Measurements from ENCODE around the gene PRRT3.

Gene PRRT3

GRCh38 chr3:9951962-9952805 is at the start of gene PRRT3:
PRRT3 (minus strand) TSS chr3:9952408; CDS start chr3:9950115, 2,293 bp downstream.
- peak; percentile 71 for DNase-seq

- DNase-seq, result no peak
These were observed 48.5 kb upstream of the PRRT3 start for GRCh38 chr3:10000686-10001085.

GRCh38 chr3:9994086-9994844 is 42.1 kb upstream of the PRRT3 start:
- no peak for DNase-seq

DNA sequence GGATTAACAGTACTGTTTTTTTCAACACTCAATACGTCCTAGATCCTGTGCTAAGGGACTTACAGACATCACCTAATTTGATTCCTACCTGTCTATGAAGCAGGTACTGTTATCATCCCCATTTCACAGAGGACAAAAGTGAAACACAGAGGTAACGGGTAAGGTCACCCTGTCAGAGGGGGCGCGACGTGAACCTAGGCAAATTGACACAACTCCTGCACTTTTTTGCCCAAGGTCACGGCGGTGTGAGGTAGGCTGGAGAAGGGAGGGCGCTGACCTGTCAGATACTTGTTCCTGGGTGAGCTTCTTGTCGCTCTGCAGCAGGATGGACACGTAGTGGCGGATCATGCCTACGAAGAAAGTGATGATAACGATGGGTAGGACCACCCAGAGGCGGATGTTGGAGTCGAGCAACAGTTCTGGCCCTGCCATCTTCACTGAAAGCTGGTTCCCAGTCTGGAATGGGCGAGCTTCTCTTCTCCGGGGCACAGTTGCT is 34.1 kb upstream of the PRRT3 start:
- DNase-seq, result no peak

DNA sequence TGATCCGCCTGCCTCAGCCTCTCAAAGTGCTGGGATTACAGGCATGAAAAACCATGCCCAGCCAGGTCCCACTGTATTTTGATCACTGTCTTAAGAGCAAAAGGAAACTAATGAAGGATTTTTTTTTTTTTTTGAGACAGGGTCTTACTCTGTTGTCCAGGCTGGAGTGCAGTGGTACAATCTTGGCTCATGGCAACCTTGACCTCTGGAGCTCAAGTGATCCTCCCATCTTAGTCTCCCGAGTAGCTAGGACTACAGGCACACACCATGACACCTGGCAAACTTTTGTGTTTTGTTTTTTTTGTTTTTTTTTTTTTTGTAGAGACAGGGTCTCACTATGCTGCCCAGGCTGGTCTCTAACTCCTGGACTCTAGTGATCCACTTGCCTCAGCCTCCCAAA is 28.0 kb upstream of the PRRT3 start:
- DNase-seq, result no peak

- no peak for DNase-seq
These were observed 26.6 kb upstream of the PRRT3 start for GRCh38 chr3:9978710-9979305.

DNA sequence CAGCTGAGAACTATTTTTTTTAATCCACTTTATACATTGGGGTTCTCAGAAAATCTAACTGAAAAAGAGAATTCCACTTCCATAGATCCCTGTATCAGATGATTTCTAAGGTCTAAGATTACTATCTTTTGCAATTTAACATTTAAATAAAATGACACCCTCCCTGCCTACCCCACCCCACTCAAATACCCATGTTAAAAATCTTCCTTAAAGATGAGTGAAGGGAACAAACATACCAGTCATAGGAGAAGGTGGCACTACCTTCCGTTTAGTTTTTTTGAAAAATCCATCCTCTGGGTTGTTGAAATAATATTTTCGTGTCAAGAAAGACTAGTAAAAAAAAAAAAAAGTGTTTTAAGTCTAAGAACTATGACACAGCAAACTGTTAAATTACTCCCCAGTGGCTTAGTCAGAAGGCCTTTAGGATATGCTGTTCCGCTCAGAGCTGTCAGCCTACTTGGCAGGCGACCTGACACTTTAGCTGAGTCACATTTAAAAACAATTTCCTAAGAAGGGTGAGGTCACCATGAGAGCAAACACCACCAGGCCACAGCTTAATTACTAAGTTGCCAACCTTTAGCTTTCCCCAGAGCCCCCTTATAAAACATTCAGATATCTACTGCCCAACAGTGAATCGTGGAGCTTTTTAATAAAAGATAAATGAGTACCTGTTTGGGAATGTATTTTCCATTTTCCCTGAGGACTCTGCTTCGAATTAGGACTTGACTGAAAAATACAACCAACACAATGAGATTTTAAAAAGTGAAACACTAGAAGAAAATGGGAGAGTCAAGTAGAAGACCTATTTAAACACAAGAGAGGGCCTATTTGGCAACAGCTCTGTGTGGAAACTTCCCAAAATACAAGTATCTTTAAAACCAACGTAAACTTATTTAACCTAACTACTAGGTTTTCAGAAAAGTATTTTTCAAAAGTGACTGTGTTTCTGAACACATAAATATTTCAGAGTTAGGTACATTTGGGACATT is 24.8 kb upstream of the PRRT3 start:
- DNase-seq, result no peak

DNA sequence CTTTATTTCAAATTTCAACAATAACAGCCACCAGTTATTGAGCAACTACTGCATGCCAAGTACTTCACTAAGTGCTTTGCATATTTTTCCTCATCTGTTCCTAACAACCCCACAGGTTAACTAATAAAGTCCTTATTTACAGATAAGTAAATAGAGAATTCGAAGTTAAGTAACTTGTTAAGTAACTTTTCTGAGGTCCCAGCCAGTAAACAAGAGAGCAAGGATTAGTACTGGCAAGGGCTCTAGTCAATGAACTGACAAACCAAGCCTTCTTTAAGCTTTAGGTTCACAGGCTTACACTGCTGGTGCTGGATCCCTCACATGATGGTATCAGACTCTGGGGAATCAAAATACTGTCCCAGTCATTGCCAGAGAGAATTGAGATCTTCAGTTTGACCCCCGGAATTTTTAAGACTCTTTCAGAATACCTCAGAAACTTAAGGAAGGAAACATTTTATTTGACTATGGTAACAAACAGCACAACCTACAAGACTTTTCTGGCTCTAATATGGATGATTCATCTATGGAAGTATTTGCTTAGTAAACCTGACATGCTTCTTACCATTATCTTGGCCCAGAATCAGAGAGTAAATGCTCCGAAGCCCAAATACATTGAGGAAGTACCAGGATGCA is 17.9 kb upstream of the PRRT3 start:
- DNase-seq, result no peak

GRCh38 chr3:9969632-9970019 is 17.4 kb upstream of the PRRT3 start:
- no peak for DNase-seq

DNA sequence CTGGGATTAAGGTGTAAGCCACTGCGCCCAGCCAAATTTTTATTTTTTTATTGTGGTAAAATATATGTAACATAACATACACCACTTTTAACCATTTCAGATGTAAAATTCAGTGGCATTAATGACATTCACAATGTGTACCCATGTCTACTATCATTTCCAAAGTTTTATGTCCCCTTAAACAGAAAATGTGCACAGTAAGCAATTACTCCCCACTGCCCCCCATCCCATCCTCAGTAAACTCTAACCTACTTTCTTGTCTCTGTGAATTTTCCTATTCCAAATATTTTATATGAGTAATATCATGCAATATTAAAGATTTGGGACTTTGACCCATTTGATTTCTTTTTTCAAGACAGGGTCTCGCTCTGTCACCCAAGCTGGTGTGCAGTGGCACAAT is 14.6 kb upstream of the PRRT3 start:
- no peak for DNase-seq

GRCh38 chr3:9965200-9965875 is 13.1 kb upstream of the PRRT3 start:
- no peak for DNase-seq

- DNase-seq, result no peak
These were observed 5.0 kb upstream of the PRRT3 start for GRCh38 chr3:9957214-9957613.

DNA sequence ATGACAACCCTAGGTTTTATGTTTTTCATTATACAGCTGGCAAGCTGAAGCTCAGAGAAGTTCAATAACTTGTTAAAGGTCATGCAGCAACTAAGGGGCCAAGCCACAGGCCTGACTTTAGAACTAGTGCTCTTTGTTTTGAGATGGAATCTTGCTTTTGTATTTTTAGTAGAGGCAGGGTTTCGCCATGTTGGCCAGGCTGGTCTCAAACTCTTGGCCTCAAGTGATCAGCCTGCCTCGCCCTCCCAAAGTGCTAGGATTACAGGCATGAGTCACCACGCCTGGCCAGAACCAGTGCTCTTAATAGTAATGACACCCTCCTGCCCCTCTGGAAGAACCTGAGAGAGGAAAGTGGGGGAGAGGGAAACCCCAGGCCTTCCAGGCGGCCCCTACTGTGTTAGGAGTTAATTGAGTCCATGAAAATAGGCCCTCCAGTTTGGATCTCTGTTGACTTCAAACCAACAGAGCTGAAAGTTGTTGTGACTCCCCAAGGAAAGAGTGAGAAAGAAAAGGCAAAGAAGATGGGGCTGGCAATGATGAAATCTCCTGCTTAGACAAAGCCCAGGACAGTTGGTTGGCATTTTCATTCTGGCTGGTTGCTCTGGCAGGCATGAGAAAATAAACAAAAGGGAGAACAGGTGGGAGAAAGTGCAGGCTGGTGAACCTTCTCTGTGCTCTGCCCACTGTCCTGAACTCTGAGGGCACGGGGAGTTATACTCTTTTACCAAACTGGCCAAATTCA is 3.6 kb upstream of the PRRT3 start:
- no peak for DNase-seq

GRCh38 chr3:9955067-9955502 is 2.9 kb upstream of the PRRT3 start:
- DNase-seq, result no peak

DNA sequence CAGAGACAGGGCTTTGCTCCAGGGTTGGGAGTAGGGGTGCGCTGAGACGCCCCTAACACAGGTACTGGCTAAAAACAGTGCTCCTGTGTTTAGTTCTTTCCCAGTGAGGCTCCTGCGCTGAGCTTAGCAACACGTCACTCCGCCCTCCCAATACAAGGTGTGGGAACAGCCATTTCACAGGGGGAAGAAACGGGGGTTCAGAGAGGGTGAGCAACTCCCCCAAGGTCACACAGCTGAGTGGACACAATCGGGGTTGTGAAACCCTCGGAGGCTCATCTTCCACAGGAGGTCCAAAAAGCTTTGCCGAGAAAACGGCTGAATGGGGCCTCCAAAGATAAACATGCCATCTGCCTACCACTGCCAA is 628 bp downstream of the PRRT3 start:
- DNase-seq, result no peak

DNA sequence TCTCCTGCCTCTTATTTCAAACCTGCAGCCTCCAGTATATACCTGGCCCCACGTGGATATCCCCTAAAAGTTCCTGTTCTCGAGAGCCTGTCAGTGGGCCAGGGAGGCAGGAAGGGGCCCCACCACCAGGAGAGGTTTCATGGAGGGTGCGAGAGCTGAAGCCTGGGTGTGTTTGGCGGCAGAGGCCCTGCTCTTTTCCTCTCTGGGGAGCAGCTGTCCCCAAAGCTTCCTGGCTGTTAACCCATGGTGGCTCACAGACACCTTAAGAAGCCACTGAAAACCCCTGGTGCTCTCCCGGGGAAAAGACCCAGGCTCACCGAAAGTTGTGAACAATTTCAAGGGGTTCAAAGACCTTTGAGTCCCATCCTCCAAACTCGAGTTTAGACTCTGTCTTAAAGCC is 1.1 kb downstream of the PRRT3 start:
- no peak for DNase-seq

DNA sequence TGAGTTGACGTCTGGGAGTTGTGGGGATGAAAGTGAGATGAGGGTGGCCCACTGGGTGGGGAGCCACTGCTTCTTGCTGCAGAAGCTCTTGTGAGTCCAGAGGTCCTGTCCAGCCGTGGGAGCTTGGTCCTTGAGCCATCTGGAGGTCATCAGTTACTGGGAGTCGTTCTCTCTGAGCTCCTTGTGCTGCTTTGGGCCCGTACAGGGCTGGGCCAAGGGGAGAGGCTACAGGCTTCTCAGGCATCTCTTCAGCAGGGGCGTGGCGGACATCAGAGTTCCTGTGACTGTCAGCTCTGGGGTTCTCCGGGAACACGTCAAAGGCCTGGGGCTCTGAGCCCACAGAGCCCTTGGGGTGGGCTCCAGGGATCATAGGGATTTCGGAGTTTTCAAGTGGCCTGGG is 2.6 kb downstream of the PRRT3 start:
- no peak for DNase-seq

- DNase-seq, result no peak
These were observed 3.1 kb downstream of the PRRT3 start for GRCh38 chr3:9949115-9949514.

DNA sequence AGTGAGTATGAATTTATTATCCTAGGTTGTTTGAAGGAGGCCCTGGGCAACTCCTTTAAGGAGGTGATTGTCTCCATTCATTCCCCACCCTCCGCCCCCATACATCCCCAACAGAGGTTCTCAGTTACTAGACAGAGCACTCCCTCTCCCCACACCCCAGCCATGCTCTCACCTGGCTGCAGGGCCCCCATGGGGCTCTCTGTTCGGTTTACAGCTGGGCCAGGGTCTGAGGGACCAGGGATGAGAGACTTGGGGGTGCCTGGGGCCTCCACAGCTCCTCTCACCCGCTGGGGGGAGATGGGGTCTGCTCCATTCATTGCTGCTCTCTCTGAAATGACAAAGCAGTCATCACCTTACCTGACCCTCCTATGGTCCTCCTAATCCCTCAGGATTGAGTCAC is 3.6 kb downstream of the PRRT3 start:
- no peak for DNase-seq

Measured in stimulated activated CD4-positive, alpha-beta T cell treated with anti-CD3 and anti-CD28 coated beads, Interleukin-4, amount 100 ng/mL, for 1 hour (primary cell).